HepG2 (cell line): ENCODE data around the gene GLIPR1L2. TPM values are rescaled to one million over a fixed set of nuclear protein-coding genes. Genes with fewer than 3 reads are reported as not detected.
A peak's percentile ranks its signal among the peaks of the same experiment; 100 is the strongest.

Experiments
- ARID2 ChIP-seq: sonication (generic); formaldehyde crosslinking; IDR thresholded peaks from 2 replicates; pipeline ENCODE4 v1.8.1; 2022; ENCODE audit warnings: mild to moderate bottlenecking, missing genetic modification reagents, borderline replicate concordance
- ARID4A ChIP-seq: sonication (generic); formaldehyde crosslinking; IDR thresholded peaks from 2 replicates; pipeline ENCODE4 v1.5.0; 2020; ENCODE audit warnings: mild to moderate bottlenecking, missing genetic modification reagents, borderline replicate concordance
- ATM ChIP-seq: fragments of 450-650 bp; IDR thresholded peaks from 2 replicates; pipeline ENCODE4 v1.7.1; 2017; ENCODE audit warnings: mild to moderate bottlenecking, borderline replicate concordance
- BCL6 ChIP-seq: IDR thresholded peaks from 2 replicates; pipeline ENCODE4 v1.6.1; 2016; ENCODE audit warnings: missing genetic modification reagents, missing compliant biosample characterization
- FOXJ3 ChIP-seq: sonication (generic); formaldehyde crosslinking; IDR thresholded peaks from 2 replicates; pipeline ENCODE4 v1.4.0; 2020; ENCODE audit warnings: missing genetic modification reagents, mild to moderate bottlenecking, borderline replicate concordance
- HOXA7 ChIP-seq: sonication (generic); formaldehyde crosslinking; IDR thresholded peaks from 2 replicates; pipeline ENCODE4 v1.8.1; 2022; ENCODE audit warnings: mild to moderate bottlenecking, missing genetic modification reagents, moderate library complexity
- JUND ChIP-seq: sonication (generic); formaldehyde crosslinking; IDR thresholded peaks from 2 replicates; pipeline ENCODE4 v1.8.0; 2022; ENCODE audit warnings: mild to moderate bottlenecking, missing genetic modification reagents
- MAZ ChIP-seq, 2 experiments: sonication (generic) in 1 of 2; formaldehyde crosslinking in 1 of 2; IDR thresholded peaks; 2 replicates each; pipeline versions ENCODE4 v1.5.0 to v1.6.1; 2012 to 2020; ENCODE audit warnings: low read depth in 2 of 2, mild to moderate bottlenecking in 2 of 2, borderline replicate concordance in 1 of 2, improper control_type of control experiment in 1 of 2, low read length in 1 of 2, missing genetic modification reagents in 1 of 2, moderate library complexity in 1 of 2
- MTF1 ChIP-seq: sonication (generic); formaldehyde crosslinking; IDR thresholded peaks from 2 replicates; pipeline ENCODE4 v1.5.0; 2020; ENCODE audit warnings: missing genetic modification reagents
- PHB2 ChIP-seq: fragments of 450-650 bp; IDR thresholded peaks from 2 replicates; pipeline ENCODE4 v1.6.1; 2018; ENCODE audit not compliant: partially characterized antibody
- SRSF1 ChIP-seq: fragments of 200-400 bp; formaldehyde crosslinking; optimal IDR thresholded peaks from 2 replicates; pipeline ENCODE3; 2017; ENCODE audit warnings: mild to moderate bottlenecking, low read depth, low read length, moderate library complexity
- UBTF ChIP-seq: sonication (generic); formaldehyde crosslinking; IDR thresholded peaks from 2 replicates; pipeline ENCODE4 v1.4.0; 2020; ENCODE audit warnings: mild to moderate bottlenecking, missing genetic modification reagents
- XBP1 ChIP-seq: sonication (generic); formaldehyde crosslinking; IDR thresholded peaks from 2 replicates; pipeline ENCODE4 v1.5.0; 2020; ENCODE audit warnings: missing genetic modification reagents
- ZBTB38 ChIP-seq: sonication (generic); formaldehyde crosslinking; IDR thresholded peaks from 2 replicates; pipeline ENCODE4 v1.5.1; 2020; ENCODE audit warnings: mild to moderate bottlenecking, missing genetic modification reagents
- ZMYM3 ChIP-seq: sonication (generic); formaldehyde crosslinking; IDR thresholded peaks from 2 replicates; pipeline ENCODE4 v1.5.1; 2020; ENCODE audit warnings: mild to moderate bottlenecking, missing genetic modification reagents
- ZNF138 ChIP-seq: sonication (generic); formaldehyde crosslinking; IDR thresholded peaks from 2 replicates; pipeline ENCODE4 v1.5.0; 2020; ENCODE audit warnings: mild to moderate bottlenecking, low read depth, missing genetic modification reagents
- ZNF207 ChIP-seq: fragments of 450-650 bp; IDR thresholded peaks from 2 replicates; pipeline ENCODE4 v1.6.1; 2016; ENCODE audit warnings: antibody characterized with exemption, borderline replicate concordance
- ZNF292 ChIP-seq: sonication (generic); formaldehyde crosslinking; IDR thresholded peaks from 2 replicates; pipeline ENCODE4 v1.8.1; 2022; ENCODE audit warnings: mild to moderate bottlenecking, low read depth, missing genetic modification reagents, borderline replicate concordance
- ZNF557 ChIP-seq: sonication (generic); formaldehyde crosslinking; IDR thresholded peaks from 2 replicates; pipeline ENCODE4 v1.4.0; 2020; ENCODE audit warnings: missing genetic modification reagents
- ZNF607 ChIP-seq: sonication (generic); formaldehyde crosslinking; IDR thresholded peaks from 2 replicates; pipeline ENCODE4 v1.5.1; 2020; ENCODE audit warnings: missing genetic modification reagents, mild to moderate bottlenecking, borderline replicate concordance
- ZNF616 ChIP-seq: sonication (generic); formaldehyde crosslinking; IDR thresholded peaks from 2 replicates; pipeline ENCODE4 v1.5.0; 2020; ENCODE audit warnings: low read depth, mild to moderate bottlenecking, missing genetic modification reagents
- ZNF770 ChIP-seq: sonication (generic); formaldehyde crosslinking; IDR thresholded peaks from 2 replicates; pipeline ENCODE4 v1.5.0; 2020; ENCODE audit warnings: mild to moderate bottlenecking, missing genetic modification reagents
- polyA plus RNA-seq, 8 experiments: library from polyadenylated mRNA; depleted of rRNA in 3 of 8; stranded (reverse) in 7 of 8; unstranded in 1 of 8; fragments of >200 nt; fragmentation: Illumina TruSeq in 4 of 8; extraction: Trizol in 4 of 8; gene quantifications; 2 replicates each; pipeline versions ENCODE4 v1.2.1 to v1.2.3, GENCODE V29; 2011 to 2016; ENCODE audit warnings: low read depth in 4 of 8, missing spikeins in 1 of 8, mixed read lengths in 1 of 8; ENCODE audit not compliant: insufficient read depth in 1 of 8
- total RNA-seq, 5 experiments: library from RNA; depleted of rRNA; stranded (reverse); fragments of >200 nt; fragmentation: Illumina TruSeq; extraction: Trizol; gene quantifications; 2 replicates each; pipeline ENCODE4 v1.2.3, GENCODE V29; 2016; ENCODE audit warnings: low read depth in 1 of 5

GLIPR1L2 gene
- total and polyA plus RNA-seq, 2 of the 13 experiments (the other 11 are each of a cell fraction or from before 2014, with no cell fraction given), result not detected

- TF ChIP-seq ZBTB38 (CRISPR knock-in tag) (no peak), ZNF607 (CRISPR knock-in tag) (no peak), ZNF138 (CRISPR knock-in tag) (no peak), PHB2 (no peak), ATM (no peak), JUND (CRISPR knock-in tag) (no peak), MAZ (IDR thresholded peaks at IDR 0.05; ENCODE audit: borderline replicate concordance, low read depth, low read length) (no peak), MAZ (CRISPR knock-in tag; IDR thresholded peaks at IDR 0.05; ENCODE audit: low read depth) (no peak), HOXA7 (CRISPR knock-in tag) (no peak), BCL6 (no peak), ZNF557 (CRISPR knock-in tag) (no peak), ZNF207 (no peak), SRSF1 (no peak), ZNF770 (no peak), MTF1 (CRISPR knock-in tag) (no peak), ZMYM3 (CRISPR knock-in tag) (no peak), UBTF (CRISPR knock-in tag) (no peak), ARID2 (CRISPR knock-in tag) (no peak), XBP1 (CRISPR knock-in tag) (no peak), FOXJ3 (CRISPR knock-in tag) (peak; percentile 52; the same call in 1 of the 2 replicates), ZNF292 (CRISPR knock-in tag) (peak; percentile 76; the same call in 1 of the 2 replicates), ARID4A (CRISPR knock-in tag) (no peak), ZNF616 (CRISPR knock-in tag) (no peak)
These were observed 53.7 kb downstream of the GLIPR1L2 start (continued) for GRCh38 chr12:75444429-75445136.
